Measurements from ENCODE around the gene ZMIZ1.

- TF ChIP-seq CTCF (conservative IDR thresholded peaks at IDR 0.05 in 1 of 2, IDR thresholded peaks at IDR 0.05 in 1 of 2; ENCODE audit: low read depth in 1 of 2, low read length in 2 of 2) = no peak
- no peak for TF ChIP-seq EZH2 (IDR thresholded peaks at IDR 0.05; ENCODE audit: low read length, missing control alignments)
Measured at GRCh38 chr10:79072041-79072441, 3.3 kb downstream of the ZMIZ1 start.

Measured in fibroblast of lung (primary cell).